Measurements from ENCODE around the gene PEAK1. TPM values are rescaled to one million over a fixed set of nuclear protein-coding genes. Genes with fewer than 3 reads are reported as not detected.

Gene PEAK1
- total RNA-seq, 1 donor from 2014 or later, result 27.7 TPM

DNA sequence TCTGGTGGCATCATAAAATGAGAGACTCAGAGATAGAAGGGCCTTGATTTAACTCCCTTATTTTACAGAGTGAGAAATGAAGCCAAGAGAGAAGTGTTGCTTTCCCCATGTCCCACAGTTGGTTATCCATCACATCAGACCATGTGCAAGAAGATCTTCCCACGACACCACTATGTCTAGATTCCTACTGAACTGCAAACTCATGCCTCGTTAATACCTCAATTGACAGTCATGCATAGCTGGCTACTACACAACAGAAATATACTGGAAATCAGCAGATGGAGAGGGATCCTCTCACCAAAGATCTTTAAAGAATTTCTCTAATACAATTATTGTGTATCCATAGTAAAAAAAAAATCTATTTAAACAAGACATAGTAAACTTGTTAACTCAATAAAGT is 33.3 kb downstream of the PEAK1 start:
- Histone ChIP-seq H3K27me3 (no peaks in the 10 kb centered on the region), H3K27ac (no peak overlapping the region), H3K9me3 (no peaks in the 10 kb centered on the region), H3K36me3 (no peaks in the 10 kb centered on the region), H3K4me1 (peaks cover 39% of the 10 kb centered on the region), H3K4me3 (no peak overlapping the region)
- intact Hi-C loops (cut with DNase I), result no loop called here
- no peak for DNase-seq (ENCODE audit: extremely low spot score in 2 of 2)
- no peak for TF ChIP-seq POLR2AphosphoS5 (IDR thresholded peaks at IDR 0.05; ENCODE audit: insufficient read depth in 1 of 2, low read depth in 1 of 2)

DNA sequence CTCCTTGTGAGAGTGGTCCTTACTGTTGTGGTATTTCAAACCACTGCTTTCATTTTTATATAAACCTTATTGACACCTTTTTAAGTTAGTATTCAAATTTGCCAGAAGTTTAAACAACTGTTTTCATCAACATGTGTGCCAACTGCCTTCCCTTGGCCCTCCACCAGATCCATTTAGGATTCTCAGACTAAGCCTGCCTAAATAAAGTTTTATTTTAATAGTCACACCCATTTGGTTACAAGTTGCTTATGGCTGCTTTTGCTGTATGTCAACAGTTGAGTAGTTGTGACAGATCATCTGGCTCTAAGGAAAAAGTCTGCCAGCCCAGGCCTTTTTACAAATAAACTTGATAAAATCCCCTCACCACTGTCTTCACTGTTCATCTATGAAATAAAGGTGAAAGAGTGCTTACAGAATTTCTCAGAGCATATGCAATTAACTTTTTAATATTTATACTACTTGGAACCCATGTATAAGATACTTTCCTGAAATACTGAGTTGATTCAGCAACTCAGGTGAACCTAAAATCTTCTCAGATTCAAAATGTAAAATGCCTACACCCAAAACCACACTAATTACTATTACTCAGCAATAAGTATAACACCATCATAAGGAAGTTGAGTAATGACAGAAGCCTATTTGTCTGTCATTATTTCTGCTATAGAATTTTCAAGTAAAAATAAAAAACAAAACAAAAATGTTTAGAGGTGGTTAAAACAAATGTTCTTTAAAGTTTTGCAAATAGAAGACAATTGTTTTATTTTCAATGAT is 35.1 kb downstream of the PEAK1 start:
- Histone ChIP-seq H3K4me3 (no peak overlapping the region), H3K27ac (no peak overlapping the region), H3K9me3 (no peaks in the 10 kb centered on the region), H3K36me3 (no peaks in the 10 kb centered on the region), H3K4me1 (peaks cover 39% of the 10 kb centered on the region), H3K27me3 (no peaks in the 10 kb centered on the region)
- DNase-seq (ENCODE audit: extremely low spot score in 2 of 2), result no peak
- intact Hi-C loops (cut with DNase I), result no loop called here
- TF ChIP-seq POLR2A (IDR thresholded peaks at IDR 0.05) (no peak), POLR2AphosphoS5 (IDR thresholded peaks at IDR 0.05; ENCODE audit: insufficient read depth in 1 of 2, low read depth in 1 of 2) (no peak)
- TF ChIP-seq, protein P1, sequence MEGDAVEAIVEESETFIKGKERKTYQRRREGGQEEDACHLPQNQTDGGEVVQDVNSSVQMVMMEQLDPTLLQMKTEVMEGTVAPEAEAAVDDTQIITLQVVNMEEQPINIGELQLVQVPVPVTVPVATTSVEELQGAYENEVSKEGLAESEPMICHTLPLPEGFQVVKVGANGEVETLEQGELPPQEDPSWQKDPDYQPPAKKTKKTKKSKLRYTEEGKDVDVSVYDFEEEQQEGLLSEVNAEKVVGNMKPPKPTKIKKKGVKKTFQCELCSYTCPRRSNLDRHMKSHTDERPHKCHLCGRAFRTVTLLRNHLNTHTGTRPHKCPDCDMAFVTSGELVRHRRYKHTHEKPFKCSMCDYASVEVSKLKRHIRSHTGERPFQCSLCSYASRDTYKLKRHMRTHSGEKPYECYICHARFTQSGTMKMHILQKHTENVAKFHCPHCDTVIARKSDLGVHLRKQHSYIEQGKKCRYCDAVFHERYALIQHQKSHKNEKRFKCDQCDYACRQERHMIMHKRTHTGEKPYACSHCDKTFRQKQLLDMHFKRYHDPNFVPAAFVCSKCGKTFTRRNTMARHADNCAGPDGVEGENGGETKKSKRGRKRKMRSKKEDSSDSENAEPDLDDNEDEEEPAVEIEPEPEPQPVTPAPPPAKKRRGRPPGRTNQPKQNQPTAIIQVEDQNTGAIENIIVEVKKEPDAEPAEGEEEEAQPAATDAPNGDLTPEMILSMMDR (IDR thresholded peaks at IDR 0.05), result no peak

DNA sequence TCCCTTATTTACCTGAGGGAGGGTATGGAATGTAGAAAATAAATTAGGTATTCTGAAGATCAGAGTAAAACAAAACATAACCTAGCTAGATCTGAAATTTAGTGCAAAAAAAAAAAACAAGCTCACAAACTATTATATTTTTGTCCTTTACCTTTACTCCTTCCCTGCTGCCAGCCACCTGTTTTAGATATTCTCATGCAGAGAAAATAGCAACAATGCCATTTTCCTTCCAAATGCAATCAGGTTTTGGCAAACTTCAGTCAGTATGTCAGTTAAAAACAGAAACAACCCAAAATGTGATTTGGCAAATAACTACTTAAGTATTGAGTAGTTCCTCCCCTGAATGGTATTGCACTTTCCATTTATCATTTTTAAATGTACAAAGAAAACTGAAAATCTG is 35.8 kb downstream of the PEAK1 start:
- H3K9me3 ChIP-seq, result no peaks in the 10 kb centered on the region
- no peak overlapping the region for H3K4me3 ChIP-seq
- H3K27ac ChIP-seq, result no peak overlapping the region
- H3K4me1 ChIP-seq, result peaks cover 39% of the 10 kb centered on the region
- no peaks in the 10 kb centered on the region for H3K27me3 ChIP-seq
- no peaks in the 10 kb centered on the region for H3K36me3 ChIP-seq
- intact Hi-C loops (cut with DNase I), result no loop called here
- TF ChIP-seq, protein P1 (IDR thresholded peaks at IDR 0.05), result no peak
- no peak for TF ChIP-seq POLR2A (IDR thresholded peaks at IDR 0.05)
- TF ChIP-seq POLR2AphosphoS5 (IDR thresholded peaks at IDR 0.05; ENCODE audit: insufficient read depth in 1 of 2, low read depth in 1 of 2), result no peak
- DNase-seq (ENCODE audit: extremely low spot score in 2 of 2), result no peak

DNA sequence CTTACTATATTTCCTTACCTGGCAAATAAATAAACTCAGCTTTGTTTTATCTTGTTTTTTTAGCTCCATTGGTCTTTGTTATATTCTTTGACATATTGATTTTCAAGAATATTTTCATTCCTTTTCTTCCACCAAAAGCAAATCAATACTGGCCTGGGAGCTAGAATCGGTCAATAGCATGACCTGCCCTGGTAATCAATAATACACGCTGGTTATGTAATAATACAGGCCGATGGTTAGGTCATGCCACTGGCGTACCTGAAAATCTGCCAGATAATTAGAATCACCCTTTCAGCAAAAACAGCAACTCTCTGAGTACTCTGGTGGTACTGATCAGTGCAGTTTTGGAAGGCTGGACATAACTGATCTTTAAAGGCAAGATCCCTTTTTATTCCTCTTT is 39.9 kb downstream of the PEAK1 start:
- Histone ChIP-seq H3K27ac (no peak overlapping the region), H3K4me1 (peaks cover 16% of the 10 kb centered on the region), H3K9me3 (no peaks in the 10 kb centered on the region), H3K4me3 (no peak overlapping the region), H3K36me3 (no peaks in the 10 kb centered on the region), H3K27me3 (no peaks in the 10 kb centered on the region)
- DNase-seq (ENCODE audit: extremely low spot score in 2 of 2), result no peak
- TF ChIP-seq POLR2A (IDR thresholded peaks at IDR 0.05) (no peak), POLR2AphosphoS5 (IDR thresholded peaks at IDR 0.05; ENCODE audit: insufficient read depth in 1 of 2, low read depth in 1 of 2) (no peak)
- TF ChIP-seq, protein P1 (IDR thresholded peaks at IDR 0.05), result no peak
- intact Hi-C loops (cut with DNase I), result no loop called here

DNA sequence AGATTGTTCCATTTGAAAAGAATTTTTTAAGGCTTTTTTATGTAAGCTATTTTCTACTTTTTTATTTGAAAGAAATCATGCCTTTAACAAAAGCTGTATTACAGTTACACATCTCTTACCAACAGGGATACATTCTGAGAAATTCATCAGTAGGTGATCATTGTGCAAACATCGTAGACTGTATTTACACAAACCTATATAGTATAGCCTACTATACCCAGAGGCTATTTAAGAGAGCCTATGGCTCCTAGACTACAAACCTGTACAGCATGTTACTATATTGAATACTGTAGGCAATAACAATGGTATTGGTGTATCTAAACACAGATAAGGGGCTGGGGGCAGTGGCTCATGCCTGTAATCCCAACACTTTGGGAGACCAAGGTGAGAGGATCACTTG is 43.1 kb downstream of the PEAK1 start:
- Histone ChIP-seq H3K27ac (no peak overlapping the region), H3K4me1 (no peaks in the 10 kb centered on the region)
- no peak for DNase-seq (ENCODE audit: extremely low spot score in 2 of 2)

More for the DNA sequence above, 43.1 kb downstream of the PEAK1 start:
- Histone ChIP-seq H3K9me3 (no peaks in the 10 kb centered on the region), H3K36me3 (no peaks in the 10 kb centered on the region), H3K4me3 (no peak overlapping the region), H3K27me3 (no peaks in the 10 kb centered on the region)
- intact Hi-C loops (cut with DNase I), result no loop called here
- TF ChIP-seq POLR2A (IDR thresholded peaks at IDR 0.05) (no peak), POLR2AphosphoS5 (IDR thresholded peaks at IDR 0.05; ENCODE audit: insufficient read depth in 1 of 2, low read depth in 1 of 2) (no peak)
- TF ChIP-seq, protein P1 (IDR thresholded peaks at IDR 0.05), result no peak

All from vagina (tissue), 2 donors.